ENCODE data around the gene GABRG3.

GABRG3 gene

DNA sequence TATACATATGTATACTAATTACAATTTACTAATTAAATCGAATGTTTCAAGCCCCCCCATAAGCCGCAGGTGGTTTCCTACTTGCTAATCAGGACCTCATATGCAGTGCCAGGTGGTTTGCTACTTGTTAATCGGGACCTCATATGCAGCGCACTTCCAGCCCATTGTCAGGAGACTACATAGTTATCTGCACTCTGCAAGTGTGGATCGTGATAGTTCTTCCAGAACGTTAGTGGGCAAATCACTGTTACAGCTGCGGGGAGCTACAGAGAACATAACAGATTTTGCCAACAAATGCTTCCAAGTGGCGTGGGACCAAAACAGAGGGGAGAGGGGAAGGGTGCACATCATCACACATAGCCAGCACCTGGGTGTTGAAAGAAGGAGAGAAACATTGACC is 558.4 kb downstream of the GABRG3 start:
- no peak for DNase-seq

DNA sequence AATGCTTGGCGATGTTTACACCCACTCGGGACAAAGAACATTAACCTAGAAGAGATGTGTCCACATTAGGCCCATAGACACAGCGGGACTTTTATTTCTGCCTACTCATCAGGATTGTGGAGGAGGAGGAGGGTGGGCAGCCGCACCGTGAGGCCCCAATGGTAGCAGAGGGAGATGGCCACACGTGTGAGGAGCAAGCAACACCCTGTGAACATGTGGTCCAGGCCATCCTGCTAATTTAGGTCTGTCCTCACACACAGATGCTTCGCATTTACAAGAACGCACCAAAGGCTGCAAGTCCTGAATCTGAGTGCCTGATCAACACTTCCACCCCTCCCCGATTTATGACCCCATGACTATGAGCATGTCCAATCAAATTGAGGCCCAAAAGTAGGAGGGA is 560.0 kb downstream of the GABRG3 start:
- DNase-seq = no peak

DNA sequence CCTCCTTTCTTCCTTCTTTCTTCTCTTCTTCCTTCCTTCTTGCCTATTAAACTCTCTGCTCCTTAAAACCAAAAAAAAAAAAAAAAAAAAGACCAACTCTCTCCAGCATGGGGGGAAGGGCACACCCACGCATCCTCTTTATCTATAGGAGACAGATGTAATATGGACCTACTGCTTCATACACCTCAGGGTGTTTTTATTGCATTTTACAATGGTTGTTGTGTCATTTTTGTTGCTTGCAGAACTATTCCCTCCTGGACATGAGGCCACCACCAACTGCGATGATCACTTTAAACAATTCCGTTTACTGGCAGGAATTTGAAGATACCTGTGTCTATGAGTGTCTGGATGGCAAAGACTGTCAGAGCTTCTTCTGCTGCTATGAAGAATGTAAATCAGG is 561.4 kb downstream of the GABRG3 start:
- no peak for DNase-seq

DNA sequence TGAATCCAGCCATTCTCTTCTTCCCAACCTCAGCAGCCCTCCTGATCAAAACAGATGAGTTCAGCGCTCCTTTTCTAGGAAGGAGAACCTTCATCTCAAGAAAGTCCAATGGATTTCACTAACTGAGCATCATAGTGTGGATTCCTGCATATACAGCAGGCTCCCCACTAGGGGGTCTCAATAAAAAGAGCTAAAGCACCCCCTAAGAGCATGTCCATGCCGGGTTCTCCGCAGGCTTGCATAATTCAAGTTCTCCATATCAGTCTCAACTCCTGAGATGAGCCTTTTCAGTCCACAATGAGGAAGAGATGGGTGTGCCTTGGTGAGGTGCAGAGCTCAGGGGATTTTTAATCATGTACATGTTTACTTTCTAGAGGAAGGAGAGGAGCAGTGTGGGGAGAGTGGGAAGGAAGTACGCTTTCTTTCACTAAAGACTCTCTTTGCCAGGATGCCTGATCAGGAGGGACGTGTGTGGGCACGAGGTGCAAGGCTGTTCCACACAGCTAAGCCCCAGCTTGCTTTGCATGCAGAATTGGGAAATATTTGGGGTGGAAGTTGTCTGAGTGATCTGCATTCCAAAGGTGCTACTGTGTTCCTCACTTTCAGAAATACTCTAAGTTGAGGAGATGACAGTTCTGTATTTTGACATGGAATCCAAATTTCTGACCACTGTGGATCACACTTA is 564.6 kb downstream of the GABRG3 start:
- no peak for DNase-seq

- no peak for DNase-seq
Measured at GRCh38 chr15:27538325-27538724, 567.3 kb downstream of the GABRG3 start.

GRCh38 chr15:27541581-27541980 is 570.6 kb downstream of the GABRG3 start:
- DNase-seq = no peak

DNA sequence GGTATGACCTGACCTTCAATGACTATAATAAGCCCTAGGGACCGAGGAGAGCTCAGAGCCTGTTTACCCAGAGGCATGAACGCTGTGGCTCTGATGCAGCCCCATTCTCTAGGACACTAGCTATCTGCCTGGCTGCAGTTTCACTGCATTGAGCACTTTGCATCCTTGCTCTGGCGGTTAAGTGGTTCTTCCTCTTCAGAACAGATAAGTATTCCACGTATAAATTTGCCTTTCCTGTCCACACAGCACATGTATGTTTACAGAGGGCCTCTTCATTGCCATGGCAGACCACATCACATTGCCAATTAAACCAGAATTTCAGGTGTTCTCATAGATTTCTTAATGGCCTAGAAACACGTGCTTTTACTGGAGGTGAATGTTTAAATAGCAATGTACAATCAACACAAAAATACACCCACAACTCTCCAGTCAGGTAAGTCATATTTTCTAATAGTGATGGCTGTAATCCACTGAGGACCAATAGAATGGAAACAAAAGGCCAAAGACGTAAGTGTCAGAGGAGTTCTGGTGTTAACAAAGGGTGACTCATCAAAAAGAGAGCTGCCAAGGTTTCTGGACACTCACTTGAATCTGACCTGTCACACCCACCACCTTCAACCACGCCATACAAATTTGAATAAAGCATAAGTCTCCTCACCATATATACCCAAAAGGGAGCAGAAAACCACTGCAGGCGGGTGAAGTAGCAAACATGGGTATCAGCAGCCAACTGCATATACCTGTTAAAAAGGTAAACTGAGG is 574.7 kb downstream of the GABRG3 start:
- no peak for DNase-seq

DNA sequence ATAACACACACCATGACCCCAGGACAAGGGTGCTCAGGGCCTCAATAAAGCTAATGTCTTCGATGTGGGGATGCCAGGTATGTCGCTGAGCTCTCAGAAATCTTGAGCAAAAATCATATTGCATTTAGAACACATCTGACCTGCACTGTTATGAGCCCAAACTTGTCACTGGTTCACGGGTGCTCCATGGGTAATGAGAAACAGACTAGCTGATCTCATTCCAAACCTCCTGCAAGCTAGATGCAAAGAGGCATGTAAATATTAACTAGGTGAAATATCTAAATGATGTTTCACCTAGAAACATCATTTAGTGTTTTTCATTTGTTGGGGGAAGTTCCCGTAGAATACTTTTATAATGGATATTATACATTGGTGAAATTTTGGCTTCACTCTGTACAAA is 578.8 kb downstream of the GABRG3 start:
- no peak for DNase-seq

DNA sequence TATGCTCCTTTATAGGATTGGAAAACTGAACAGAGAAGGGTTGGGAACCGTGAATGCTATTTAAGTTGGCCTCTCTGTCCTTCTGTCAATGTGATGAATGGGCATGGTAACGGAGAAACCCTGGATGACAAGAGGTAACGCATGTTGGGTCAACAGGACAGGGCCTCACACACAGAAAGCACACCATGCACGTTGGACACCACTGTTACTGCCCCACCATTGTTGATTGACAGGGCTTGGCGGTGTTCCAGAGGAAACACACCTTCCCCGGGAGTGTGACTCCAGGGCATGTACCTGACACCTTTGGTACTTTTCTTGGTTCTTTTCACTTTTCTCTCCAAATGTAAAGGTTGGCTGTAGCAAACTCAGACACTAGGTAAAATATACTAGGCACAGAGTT is 579.7 kb downstream of the GABRG3 start:
- no peak for DNase-seq

GRCh38 chr15:27561816-27562215 is 590.8 kb downstream of the GABRG3 start:
- no peak for DNase-seq

- DNase-seq = no peak
Measured at GRCh38 chr15:27563765-27564370, 592.9 kb downstream of the GABRG3 start.

GRCh38 chr15:27564656-27565055 is 593.7 kb downstream of the GABRG3 start:
- DNase-seq = no peak

DNA sequence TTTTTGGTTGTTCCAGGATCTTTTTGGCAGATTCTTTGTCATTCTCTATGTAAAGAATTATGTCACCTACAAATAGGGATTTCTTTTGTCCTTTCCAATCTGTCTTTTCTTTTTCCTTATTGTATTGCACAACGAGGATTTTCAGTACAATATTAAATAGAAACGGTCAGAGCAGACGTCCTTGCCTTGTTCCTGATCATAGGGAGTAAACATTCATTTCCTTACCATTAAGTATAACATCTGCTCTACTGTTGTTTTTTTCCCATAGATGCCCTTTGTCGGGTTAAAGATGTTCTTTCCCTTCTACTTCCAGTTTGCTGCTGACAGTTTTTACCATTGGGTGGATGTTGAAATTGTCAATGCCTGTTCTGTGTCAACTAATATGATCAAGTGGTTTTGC is 599.8 kb downstream of the GABRG3 start:
- no peak for DNase-seq

DNA sequence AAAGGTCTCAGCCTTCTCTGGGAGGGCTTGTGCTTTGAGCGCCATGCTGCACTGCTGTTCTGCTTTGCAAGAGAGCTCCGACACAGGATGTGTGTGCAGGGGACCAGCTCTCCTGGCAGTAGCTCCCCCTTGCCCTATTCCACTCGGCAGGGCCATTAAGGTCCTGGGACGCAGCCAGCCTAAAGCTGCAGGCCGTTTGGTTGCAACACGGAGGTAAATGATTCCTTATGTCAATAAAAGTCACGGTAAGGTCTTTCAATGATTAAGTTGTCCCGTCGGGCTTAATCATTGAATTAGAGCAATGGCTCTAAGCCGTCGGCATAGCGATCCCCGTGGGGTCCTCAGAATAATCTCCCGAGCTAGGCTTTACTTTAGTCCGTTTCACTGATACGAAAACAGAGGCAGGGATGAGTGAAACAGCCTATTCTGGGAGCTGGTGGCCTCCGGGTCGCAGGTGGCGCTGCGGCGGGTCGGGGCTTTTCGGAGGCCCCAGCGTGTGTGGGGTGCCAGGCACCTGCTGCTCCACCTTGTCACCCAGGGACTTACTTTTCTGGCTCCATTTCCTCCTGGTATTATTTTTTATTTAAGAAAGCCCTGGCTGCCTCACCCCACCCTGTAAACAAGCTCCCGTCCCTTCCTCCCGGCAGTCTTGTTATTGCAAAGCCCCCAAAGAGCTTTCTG is 603.0 kb downstream of the GABRG3 start:
- no peak for DNase-seq

DNA sequence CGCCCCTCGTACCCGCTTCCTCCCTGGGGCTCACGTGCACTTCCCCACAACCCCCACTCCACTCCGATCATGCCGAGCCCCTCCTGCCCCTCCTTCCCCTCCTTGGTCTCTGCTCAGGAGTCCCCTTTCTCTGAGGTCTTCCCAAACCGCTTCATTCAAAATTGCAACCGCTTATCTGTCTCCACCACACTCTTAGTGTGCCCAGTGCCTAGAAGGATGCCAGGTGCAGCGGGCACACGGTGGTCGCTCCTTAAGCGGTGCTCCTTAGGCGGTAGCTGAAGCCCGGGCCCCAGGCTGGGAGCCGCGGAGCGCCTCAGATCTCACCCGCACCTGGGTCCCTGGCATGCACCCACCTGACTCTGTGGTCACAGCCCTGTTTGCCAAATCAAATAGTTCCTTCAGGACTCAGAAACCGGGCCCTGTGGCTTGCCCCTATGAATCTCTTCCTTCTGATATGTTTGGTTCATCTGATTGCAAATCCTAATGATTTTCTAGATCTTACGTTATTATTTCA is 603.6 kb downstream of the GABRG3 start:
- DNase-seq = no peak

- DNase-seq = no peak
Measured at GRCh38 chr15:27575521-27575920, 604.5 kb downstream of the GABRG3 start.

- DNase-seq = no peak
Measured at GRCh38 chr15:27576576-27576975, 605.6 kb downstream of the GABRG3 start.

DNA sequence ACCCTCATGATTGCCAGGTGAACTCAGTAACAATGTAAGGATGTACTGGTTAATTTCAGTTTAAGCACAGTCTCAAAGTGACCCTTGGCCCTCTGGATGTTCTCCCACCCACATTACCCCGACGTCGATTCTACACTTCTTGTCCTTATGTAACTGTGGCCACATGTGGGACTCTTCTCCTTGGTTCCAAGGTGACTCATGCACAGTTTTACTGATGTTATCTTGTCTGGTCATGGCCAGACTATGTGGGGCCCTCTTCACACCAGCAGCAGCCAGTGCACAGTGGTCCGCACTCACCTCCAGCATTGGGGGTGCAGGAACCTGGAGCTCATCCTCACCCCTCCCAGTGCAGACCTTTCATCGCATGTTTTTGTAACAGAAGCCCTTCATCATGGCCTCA is 608.8 kb downstream of the GABRG3 start:
- no peak for DNase-seq

- DNase-seq = no peak
Measured at GRCh38 chr15:27582726-27583410, 611.9 kb downstream of the GABRG3 start.

DNA sequence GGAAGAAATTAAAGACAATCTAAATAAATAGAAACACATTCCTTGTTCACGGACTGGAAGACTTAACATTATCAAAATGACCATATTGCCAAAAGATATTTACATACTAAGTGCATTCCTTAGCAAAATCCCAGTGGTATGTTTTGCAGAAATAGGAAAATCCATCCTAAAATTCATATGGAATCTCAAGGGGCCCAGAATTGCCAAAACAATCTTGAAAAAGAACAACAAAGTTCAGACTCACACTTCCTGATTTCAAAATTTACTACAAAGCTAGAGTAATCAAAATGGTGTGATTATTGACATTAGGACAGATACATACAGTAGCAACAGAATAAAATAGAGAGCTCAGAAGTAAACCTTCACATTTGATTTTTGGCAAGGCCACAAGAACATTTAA is 612.7 kb downstream of the GABRG3 start:
- no peak for DNase-seq

DNA sequence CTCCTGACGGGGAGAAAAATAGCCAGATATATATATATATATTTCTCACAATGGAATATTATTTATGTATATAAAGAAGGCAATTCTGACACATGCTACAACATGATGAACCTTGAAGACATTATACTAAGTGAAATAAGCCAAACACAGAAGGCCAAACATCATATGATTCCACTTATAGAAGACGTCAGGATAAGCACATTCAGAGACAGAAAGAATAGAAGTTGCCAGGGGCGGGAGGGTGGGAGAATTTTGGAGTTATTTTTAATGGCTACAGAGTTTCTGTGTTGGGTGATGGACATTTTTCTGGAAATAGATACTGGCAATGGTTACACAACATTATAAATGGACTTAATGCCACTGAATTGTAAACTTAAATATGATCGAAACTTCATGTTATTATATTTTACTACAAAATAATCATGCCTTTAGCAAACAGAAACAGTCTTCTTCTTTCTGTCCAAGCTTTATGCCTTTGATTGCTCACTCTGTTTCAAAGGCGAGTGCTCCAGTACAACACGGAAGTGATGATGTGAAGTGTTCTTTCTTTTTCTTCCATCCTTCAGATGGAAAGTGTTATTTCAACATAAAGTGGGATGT is 614.2 kb downstream of the GABRG3 start:
- no peak for DNase-seq

DNA sequence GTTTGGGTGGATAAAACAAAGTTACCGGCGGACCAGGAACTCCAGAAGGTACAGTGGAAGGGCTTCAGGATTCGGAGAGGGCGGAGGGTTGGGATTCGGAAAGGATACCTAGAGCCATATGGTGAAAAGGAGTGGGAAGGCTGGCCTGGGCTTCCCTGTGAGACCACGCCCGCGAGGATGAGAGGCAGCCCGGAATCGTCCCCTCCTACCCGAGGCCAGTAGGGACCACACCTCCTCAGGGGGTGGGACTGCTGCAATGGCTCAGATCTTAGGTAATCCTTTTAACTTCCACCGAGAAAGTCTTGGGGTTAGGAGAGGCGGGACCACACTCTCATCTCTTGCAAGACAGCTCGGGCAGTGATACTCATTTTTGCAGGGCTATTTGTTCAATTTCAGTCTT is 616.8 kb downstream of the GABRG3 start:
- no peak for DNase-seq
